ENCODE measurements around the gene INPP5K.
A peak's percentile ranks its signal among the peaks of the same experiment; 100 is the strongest.
"Not testable (repeated sequence)": the region's sequence is repeated elsewhere in the genome, so short reads cannot be mapped to it uniquely, and the experiment has no call there.

Gene INPP5K

DNA sequence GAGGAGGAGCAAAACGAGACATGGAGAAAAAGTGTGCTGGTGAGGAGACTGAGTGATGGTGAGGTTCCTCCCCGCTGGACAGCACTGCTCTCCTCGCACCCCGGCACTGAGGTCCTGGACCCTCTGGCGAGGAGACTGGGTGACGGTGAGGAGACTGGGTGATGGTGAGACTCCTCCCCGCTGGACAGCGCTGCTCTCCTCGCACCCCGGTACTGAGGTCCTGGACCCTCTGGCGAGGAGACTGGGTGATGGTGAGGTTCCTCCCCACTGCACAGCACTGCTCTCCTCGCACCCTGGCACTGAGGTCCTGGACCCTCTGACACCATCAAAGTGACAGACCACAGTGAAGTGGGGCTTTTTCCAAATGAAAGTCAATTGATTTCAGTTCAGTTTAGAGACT is 35.3 kb upstream of the INPP5K start:
- no peak overlapping the region for H3K27ac ChIP-seq
- DNase-seq (ENCODE audit: low read depth, low spot score): no peak

DNA sequence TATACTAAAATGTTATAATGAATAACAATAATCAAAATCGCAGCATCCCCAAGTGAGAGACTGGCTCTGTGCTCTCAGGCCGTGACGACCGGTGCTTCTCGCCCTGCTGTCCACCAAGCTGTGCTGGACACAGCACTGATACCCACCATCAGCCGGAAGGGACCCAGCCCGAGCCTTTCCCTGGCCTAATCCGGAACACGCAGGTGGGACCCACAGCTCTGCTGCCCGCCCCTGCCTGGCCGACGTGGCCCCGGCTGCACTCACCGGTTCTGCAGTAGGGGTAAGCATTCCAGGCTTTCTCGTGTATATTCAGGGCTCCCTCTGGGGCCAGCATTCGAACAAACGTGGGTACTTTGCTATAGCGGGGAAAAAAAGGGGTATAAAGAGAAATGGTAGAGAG is 31.6 kb upstream of the INPP5K start:
- no peak for DNase-seq (ENCODE audit: low read depth, low spot score)
- H3K27ac ChIP-seq: no peak overlapping the region

DNA sequence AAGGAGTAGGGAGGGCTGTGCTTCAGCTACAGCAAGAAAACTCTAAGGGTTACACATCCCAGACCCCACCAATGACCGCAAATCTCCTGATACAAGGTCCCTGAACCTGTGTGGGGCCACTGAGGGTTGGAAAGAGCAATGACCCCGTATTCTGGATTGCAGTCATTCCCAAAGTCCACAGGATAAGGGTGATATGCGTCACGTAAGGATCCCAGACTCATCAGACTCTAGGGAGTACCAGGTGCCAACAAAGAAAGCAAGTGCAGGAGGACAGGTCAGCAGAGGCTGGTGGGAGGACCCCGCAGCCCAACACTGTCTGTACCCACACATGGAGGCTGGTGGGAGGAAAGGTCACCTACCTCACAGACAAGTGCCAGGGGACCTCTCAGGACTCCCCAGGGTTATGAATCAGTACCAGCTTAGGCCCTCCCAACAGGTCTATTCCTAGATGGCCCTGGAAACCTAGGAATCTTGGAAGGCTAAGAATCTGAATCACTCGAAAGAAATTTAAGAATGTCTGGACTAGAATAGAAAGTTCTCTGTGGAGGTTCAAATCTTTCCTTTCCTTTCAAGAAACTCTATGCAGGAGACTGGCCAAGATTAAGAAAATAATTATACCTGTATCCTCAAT is 30.0 kb upstream of the INPP5K start:
- no peak for DNase-seq (ENCODE audit: low read depth, low spot score)
- no peak overlapping the region for H3K27ac ChIP-seq

DNA sequence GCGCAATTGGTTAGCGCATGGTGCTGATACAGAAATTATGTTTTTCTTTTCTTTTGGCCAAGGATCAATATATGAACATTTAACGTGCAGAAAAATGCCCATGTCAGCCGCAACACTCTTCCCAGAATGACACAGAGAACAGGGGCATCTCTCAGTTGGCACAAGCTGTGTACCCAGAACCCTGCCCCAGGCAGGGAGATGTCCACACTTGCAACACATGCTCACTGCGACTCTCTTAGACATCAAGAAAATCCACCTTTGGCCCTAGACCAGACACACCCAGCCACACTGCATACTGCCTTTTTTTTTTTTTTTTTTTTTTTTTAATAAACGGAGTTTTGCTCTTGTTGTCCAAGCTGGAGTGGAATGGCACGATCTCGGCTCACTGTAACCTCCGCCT is 29.2 kb upstream of the INPP5K start:
- no peak overlapping the region for H3K27ac ChIP-seq
- peak; percentile 10 for DNase-seq (ENCODE audit: low read depth, low spot score)

DNA sequence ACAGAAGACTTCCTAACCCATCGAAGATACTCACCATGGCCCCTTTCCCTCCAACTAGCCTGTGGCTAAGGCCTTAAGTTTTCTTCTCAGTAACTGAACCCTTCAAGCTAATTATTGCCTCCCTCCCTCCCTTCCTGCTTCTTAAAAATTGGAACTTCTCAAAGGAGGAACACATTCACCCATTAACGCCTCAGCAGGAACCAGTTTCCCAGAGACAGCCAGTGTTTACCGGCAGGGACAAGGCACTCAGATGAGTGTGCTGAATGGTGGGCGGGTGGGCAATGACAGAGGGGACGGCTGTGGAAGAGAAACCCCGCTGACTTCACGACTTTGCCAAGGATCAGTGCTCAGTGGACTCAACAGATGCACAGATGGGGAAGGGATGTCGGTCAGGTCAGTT is 25.9 kb upstream of the INPP5K start:
- no peak for DNase-seq (ENCODE audit: low read depth, low spot score)
- H3K27ac ChIP-seq: no peak overlapping the region

DNA sequence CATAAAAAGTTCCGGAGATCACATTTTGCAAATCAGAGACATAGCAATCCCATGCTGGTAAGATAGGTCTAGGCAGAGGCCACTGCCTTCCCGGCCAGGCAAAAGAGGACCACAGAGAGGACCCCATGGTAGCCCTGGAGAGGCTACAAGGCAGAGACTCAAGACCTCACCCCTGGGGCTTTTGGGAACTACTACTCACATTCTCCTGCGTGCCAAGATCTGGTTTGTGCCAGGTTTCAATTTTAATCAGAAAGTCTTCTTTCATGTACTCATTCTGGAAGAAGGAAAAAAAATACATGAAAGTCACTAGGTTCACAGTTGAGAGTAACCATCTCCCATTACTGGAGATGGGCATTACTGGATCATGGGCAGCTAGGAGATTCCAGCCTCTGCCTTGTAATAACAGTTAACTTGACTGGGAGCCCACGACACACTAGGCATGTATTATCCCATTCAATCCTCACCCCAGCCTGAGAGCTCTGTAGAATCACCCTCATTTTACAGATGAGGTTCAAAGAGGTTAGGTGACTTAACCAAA is 25.0 kb upstream of the INPP5K start:
- H3K27ac ChIP-seq: no peak overlapping the region
- DNase-seq (ENCODE audit: low read depth, low spot score): no peak

DNA sequence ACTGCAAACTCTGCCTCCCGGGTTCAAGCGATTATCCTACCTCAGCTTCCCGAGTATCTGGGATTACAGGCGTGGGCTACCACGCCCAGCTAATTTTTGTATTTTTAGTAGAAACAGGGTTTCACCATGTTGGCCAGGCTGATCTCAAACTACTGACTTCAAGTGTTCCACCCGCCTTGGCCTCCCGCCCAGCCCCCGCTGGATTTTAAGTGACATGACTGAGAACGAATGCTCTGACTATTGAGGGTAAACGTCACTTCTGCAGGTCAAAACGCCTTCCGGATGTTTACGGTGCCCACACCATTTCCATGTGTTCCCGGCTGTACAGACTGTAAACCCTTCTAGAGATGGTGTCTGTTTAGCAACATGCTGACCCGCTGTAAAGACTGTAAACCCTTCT is 23.4 kb upstream of the INPP5K start:
- DNase-seq (ENCODE audit: low read depth, low spot score): no peak

DNA sequence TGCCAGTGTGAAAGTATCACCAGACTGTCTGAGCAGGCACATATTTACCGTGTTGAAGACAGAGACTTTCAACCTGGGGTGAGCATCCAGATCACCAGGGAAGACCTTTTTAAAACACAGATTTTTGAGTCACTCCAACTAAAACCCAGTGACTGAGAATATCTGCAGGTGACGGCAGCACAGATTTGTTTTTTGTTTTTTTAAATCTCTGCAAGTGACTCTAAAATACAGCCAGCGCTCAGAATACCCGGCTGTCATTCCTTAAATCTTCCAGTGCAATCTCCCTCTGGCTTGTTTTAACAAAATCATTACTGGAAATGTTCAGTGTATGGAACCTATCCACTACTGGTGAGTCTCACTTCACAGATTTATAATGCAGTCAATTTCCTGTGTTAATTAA is 19.3 kb upstream of the INPP5K start:
- DNase-seq (ENCODE audit: low read depth, low spot score): no peak
- no peak overlapping the region for H3K27ac ChIP-seq

More for the DNA sequence above, 23.4 kb upstream of the INPP5K start:
- H3K27ac ChIP-seq: no peak overlapping the region

DNA sequence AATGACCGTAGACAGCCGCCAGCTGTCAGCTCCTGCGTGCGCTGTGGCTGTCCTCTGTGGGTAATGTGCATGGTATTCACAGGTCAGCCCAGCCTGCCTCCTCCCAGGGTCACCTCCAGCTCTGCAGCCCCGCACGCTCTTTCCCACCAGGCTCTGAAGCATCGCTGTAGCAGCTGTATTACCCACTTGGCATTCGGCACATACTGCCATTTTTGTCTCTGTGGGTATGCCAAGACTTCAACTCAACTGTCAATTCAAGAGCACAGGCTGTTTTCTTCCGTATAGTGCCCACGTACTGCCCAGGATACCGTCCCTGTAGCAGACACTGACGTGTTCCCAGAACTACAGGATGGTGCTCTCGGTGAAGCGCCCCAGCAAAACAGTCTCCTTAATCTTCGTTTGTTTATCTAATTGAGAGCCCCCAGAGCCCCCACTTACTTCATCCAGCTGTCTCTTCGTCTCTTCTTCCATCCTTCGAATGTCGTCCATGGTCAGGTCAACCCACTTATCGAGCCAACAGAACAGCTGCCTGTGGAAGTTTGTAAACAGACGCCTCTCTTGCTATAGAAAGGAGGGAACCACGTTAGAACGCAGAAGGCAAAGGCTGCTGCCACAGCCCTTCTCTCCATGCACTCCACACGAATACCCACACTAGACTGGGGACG is 17.4 kb upstream of the INPP5K start:
- DNase-seq (ENCODE audit: low read depth, low spot score): no peak

DNA sequence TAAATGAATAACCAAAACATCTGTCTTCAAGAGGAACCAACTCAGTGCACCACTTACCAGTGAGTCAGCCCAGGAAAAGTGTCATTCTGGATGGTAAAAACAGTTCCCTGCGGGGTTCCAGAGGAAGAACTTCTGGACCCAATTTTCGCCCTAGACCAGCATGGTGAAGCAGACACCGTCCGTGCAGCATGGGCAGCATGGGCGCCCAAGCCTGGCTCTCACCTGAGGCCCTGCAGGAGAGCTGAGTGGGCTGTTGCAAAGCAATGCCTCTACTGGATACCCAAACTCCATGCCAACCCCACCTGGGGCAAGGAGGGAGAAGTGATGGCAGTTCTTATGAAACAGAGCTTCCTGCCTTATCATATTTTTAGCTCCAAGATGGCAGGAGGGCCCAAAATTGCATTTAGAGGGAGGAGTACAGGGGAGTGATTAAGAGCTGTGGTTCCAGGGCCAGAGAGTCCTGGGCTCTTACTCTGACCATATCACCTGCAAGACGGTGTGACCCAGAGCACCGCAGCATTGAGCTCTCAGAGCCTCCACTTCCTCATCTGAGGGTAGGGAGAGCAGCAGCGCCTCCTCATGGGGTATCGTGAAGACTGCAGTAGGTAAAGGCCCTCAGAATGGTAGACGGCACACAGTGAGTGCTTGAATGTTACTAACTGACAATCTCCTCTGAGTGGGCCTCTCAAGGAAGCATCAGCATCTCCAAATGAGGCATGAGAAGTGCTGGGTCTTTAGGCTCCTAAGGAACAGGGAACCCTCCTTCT is 16.6 kb upstream of the INPP5K start:
- DNase-seq (ENCODE audit: low read depth, low spot score): no peak
- H3K27ac ChIP-seq: no peak overlapping the region

More for the DNA sequence above, 17.4 kb upstream of the INPP5K start:
- H3K27ac ChIP-seq: no peak overlapping the region

DNA sequence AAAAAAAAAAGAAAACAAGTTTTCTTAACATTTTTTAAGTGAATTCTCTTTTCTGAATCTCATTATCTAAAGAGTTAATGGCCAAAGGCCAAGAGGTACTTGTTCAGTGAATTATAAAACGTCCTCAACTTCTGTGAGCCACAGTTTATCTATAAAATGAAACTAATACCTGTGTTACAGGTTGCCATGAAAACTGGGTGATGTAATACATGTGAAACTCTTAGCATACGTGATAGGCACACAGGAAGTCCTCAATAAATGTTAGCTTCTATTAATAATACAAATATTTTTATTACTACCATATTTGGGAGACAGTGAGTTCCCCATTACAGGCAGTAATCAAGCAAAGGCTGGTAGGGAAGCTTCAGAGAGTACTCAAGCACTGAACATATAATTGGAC is 13.5 kb upstream of the INPP5K start:
- DNase-seq (ENCODE audit: low read depth, low spot score): no peak
- peak overlapping the region; percentile 72 for H3K27ac ChIP-seq

DNA sequence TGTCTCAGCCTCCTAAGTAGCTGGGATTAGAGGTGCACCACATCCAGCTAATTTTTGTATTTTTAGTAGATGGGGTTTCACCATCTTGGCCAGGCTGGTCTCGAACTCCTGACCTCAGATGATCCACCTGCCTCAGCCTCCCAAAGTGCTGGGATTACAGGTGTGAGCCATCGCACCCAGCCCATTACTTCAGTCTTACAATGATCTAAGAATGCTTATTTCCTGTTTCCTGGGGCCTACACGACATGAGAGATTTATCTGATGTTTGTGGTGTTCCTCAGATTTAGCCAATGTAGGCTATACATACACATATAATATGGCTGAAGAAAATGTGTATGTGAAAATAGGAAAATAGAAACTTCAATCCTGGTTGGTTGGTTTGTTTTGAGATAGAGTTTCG is 10.5 kb upstream of the INPP5K start:
- DNase-seq (ENCODE audit: low read depth, low spot score); H3K27ac ChIP-seq: not testable (repeated sequence)

DNA sequence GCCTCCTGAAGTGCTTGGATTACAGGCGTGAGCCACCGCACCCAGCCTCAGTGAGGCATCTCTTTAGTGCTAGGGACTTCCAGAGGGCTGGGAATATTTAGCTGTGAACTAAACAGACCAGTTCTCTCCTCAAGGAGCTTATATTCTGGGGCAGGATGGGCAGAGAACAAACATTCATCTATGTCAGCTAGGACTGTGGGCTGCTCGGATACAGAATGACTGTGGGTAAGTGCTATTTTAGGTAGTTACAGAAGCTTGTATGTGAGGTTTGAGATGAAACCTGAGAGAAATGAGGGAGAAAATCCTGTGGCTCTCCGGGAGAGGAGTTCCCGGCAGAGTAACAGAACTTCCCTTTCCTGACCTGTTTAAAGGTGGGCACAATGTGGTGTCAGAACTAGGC is 6.2 kb upstream of the INPP5K start:
- DNase-seq (ENCODE audit: low read depth, low spot score): no peak
- no peak overlapping the region for H3K27ac ChIP-seq

DNA sequence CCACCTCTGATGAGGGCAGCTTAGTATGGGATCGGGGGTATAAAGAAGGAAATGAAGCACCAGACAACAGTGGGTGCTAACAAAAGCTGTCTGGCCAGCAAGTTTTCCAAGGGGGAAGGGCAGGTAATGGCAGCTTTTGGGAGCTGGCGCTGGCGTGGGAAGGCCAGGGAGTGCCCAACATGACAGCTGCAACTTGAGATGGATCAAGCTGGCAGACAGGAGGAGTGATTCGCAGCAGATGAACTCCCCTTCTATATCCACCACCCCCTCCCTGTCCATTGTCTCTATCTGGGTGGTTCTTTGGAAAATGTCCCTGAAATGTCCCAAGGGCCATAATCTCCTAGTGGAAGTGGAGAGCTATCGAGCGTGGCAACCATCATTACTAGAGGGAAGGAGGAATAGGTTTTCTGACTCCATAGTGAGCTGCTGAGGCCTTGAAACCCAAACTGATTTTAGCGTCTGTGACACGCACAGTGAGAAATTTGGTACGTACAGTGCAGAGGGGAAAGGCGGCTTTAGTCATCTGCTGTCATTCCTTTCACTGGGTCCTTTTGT is 4.8 kb upstream of the INPP5K start:
- no peak overlapping the region for H3K27ac ChIP-seq
- no peak for DNase-seq (ENCODE audit: low read depth, low spot score)

DNA sequence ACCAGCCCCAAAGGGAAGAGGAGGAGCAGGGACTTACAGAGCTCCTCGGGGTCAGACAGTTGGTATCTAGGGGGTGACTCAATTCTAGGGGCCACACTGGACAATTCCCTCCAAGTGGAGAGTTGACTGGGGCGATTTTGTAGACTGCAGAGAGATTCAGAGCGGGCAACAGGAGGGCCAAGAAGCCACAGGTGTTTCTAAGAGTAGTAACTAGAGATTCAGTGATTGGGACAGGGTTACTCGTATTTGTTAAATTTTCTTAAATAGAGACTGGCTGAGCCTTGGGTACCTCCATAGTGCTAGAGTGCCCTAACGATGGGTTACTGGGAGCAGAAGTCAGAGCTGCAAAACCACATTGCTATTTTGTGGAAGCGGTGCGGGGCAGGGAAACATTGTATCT is 3.3 kb upstream of the INPP5K start:
- DNase-seq (ENCODE audit: low read depth, low spot score): no peak
- no peak overlapping the region for H3K27ac ChIP-seq

DNA sequence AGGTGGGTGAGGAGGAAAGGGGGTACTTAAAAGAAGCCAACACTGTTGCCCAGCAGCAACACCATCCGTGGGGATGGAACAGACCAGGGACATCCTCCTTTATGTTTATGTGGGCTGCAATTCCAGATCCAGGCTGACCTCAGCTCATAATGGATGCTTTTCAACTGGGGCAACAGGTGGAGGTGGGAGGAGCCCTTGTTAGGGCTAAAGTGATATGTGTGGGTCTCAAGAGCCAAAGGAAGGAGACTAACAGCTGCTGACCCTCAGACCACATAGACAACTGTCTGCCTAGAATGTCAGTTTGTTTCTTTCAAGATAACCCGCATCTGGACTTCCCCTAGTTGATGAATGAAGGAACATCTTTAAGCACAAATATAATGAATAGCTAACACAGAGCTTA is 2.0 kb upstream of the INPP5K start:
- no peak overlapping the region for H3K27ac ChIP-seq
- DNase-seq (ENCODE audit: low read depth, low spot score): no peak

DNA sequence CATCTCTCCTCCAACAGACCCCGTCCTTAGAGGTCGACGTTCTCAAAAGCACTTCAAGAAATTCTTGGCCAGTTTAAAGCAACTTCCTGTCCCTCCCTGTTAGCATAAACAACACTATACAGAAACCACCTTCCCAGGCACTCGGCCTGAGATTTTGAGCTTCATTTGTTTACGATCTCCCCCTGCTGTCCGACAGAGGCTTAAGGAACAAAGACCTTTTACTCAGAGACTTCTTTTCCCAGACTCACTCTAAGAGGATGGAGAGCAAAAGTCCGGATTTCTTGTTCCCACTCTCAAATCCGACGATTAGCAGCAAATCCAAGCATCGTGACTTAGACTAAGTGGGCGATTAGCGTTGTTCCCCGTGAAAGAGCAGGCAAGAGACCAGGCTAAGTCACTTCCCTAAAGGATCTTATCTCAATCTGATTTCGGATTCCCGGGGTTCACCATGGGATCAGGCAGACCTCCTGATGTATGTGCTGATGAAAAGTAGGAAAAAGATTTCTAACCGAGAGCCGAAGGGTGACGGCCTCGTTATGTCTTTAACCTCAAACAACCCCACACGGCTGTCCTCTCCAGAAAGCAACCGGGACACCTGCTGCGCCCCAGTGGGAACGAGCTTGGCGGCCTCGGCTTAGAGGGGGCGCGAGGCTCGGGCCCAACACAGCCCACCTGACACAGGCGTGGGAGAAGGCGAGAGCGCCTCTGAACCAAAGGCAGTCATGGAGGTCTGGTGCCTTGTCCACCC is 598 bp downstream of the INPP5K start:
- DNase-seq (ENCODE audit: low read depth, low spot score): peak; percentile 37
- H3K27ac ChIP-seq: peak overlapping the region; percentile 78

DNA sequence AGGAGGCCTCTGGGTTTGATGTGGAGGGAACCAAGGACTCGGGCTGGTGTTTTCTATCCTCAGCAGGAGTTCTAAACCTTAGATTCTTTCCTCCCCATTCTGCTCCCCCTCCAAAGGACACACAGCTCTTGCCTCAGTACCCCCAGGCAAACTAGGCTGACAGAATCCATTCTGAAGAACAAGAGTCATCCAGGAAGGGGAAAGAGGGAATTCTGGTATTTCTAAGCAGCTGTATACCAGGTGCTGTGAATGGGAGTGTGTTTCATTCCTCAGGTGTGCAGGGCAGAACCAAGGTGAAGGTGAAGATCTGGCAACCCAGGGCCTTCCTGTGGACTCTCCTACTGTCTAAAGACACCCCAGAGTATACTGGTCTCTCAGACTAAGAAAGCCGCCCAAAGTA is 4.1 kb downstream of the INPP5K start:
- peak overlapping the region; percentile 82 for H3K27ac ChIP-seq
- DNase-seq (ENCODE audit: low read depth, low spot score): no peak

DNA sequence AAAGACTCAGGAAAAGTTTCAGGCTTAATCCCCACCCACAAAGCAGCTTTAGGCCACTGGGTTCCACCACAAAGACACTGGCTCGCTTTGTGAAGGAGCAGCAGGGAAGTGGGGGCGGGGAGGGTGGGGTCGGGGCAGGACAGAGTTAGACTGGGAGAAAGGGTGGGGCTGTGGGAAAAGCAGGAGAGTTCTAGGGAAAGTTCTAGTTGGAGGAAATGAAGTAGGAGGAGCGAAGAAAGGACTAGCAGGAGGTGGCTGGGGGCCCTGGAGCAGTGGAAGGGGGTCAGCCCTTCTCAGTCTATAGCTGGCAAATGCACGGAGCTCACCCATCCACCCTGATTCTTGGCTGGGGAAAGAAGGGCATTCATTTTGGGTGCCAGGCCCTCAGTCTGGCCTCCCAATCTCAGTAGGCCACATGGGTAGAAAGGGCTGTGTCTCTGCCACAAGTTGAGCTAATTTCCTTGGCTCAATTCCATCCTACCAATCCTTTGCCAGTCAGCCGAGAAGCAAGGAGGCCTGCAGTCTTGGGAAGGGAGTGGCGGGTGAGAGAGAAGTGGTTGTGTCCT is 4.6 kb downstream of the INPP5K start:
- peak overlapping the region; percentile 82 for H3K27ac ChIP-seq
- DNase-seq (ENCODE audit: low read depth, low spot score): no peak

DNA sequence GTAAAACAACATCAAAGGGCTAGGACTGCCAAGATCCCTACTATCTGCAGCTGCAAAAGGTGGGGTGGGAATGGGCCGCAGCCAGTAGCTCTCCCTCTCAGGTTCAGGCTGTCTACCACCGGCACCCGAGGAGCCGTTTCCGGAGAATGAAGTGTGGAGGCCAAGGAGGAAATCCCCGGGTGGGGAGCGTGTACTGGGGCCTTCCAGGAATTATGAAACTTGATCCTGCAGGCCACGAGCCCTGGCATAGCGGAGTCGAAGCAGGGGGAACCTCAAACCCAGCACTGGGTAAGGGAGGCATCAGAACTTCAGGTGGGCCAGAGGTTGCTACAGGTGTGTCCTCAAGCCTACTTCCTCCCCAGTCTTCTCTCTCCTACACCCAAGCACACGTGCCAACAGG is 5.1 kb downstream of the INPP5K start:
- DNase-seq (ENCODE audit: low read depth, low spot score): no peak
- H3K27ac ChIP-seq: peak overlapping the region; percentile 82
